Activated naive CD4-positive, alpha-beta T cell treated with anti-CD3 and anti-CD28 coated beads, Interleukin-2, amount 10 ng/mL, durations not matched to agents 7 days and 5 days (primary cell): ENCODE results near the gene RARRES1.

Experiments
- CTCF ChIA-PET: fragments of 350-600 bp; sonication (Branson Sonifier 250); formaldehyde crosslinking; loops from one replicate; lab custom pipeline; 2021; ENCODE audit warnings: antibody characterized with exemption; lab: Charles Lee
- DNase-seq: peaks from one replicate; pipeline ENCODE4 v3.0.0-alpha.2; 2020
- H3K27ac Mint-ChIP-seq: one replicate; pipeline ENCODE4 v1.8.0; 2021; ENCODE audit warnings: mild to moderate bottlenecking, moderate library complexity, mixed read lengths
- H3K27me3 Mint-ChIP-seq: one replicate; pipeline ENCODE4 v1.8.0; 2021; ENCODE audit warnings: mild to moderate bottlenecking, mixed read lengths
- H3K36me3 Mint-ChIP-seq: one replicate; pipeline ENCODE4 v1.8.0; 2021; ENCODE audit warnings: mixed read lengths
- H3K4me1 Mint-ChIP-seq: one replicate; pipeline ENCODE4 v1.8.0; 2021; ENCODE audit warnings: mixed read lengths
- H3K4me3 Mint-ChIP-seq: one replicate; pipeline ENCODE4 v1.8.0; 2021; ENCODE audit warnings: mild to moderate bottlenecking, moderate library complexity, mixed read lengths
- H3K9me3 Mint-ChIP-seq: one replicate; pipeline ENCODE4 v1.8.0; 2021; ENCODE audit warnings: mixed read lengths

Gene RARRES1

GRCh38 chr3:158770741-158771350 is 38.6 kb upstream of the RARRES1 start:
- H3K9me3 Mint-ChIP-seq: no peaks in the 10 kb centered on the region
- H3K36me3 Mint-ChIP-seq: peaks cover 1% of the 10 kb centered on the region
- no peak for DNase-seq
- no peak overlapping the region for H3K27ac Mint-ChIP-seq
- peaks cover 4% of the 10 kb centered on the region for H3K4me1 Mint-ChIP-seq
- no peaks in the 10 kb centered on the region for H3K27me3 Mint-ChIP-seq
- CTCF ChIA-PET: no interaction called here
- H3K4me3 Mint-ChIP-seq: no peak overlapping the region

GRCh38 chr3:158769952-158770740 is 37.9 kb upstream of the RARRES1 start:
- CTCF ChIA-PET: interaction anchor here (0.6 kb wide), 1 partner anchor 1033 kb away, joined by 3 read pairs; no protein-coding TSS in a partner anchor
- H3K9me3 Mint-ChIP-seq: no peaks in the 10 kb centered on the region
- H3K27ac Mint-ChIP-seq: no peak overlapping the region
- no peak for DNase-seq
- H3K4me3 Mint-ChIP-seq: no peak overlapping the region
- H3K36me3 Mint-ChIP-seq: no peaks in the 10 kb centered on the region
- H3K4me1 Mint-ChIP-seq: no peaks in the 10 kb centered on the region
- no peaks in the 10 kb centered on the region for H3K27me3 Mint-ChIP-seq

GRCh38 chr3:158769549-158769948 is 37.3 kb upstream of the RARRES1 start:
- no peak overlapping the region for H3K4me3 Mint-ChIP-seq
- no peaks in the 10 kb centered on the region for H3K36me3 Mint-ChIP-seq
- H3K27me3 Mint-ChIP-seq: no peaks in the 10 kb centered on the region
- CTCF ChIA-PET: interaction anchor here (0.6 kb wide), 1 partner anchor 1033 kb away, joined by 3 read pairs; no protein-coding TSS in a partner anchor
- DNase-seq: no peak
- no peaks in the 10 kb centered on the region for H3K9me3 Mint-ChIP-seq
- H3K4me1 Mint-ChIP-seq: no peaks in the 10 kb centered on the region
- H3K27ac Mint-ChIP-seq: no peak overlapping the region

DNA sequence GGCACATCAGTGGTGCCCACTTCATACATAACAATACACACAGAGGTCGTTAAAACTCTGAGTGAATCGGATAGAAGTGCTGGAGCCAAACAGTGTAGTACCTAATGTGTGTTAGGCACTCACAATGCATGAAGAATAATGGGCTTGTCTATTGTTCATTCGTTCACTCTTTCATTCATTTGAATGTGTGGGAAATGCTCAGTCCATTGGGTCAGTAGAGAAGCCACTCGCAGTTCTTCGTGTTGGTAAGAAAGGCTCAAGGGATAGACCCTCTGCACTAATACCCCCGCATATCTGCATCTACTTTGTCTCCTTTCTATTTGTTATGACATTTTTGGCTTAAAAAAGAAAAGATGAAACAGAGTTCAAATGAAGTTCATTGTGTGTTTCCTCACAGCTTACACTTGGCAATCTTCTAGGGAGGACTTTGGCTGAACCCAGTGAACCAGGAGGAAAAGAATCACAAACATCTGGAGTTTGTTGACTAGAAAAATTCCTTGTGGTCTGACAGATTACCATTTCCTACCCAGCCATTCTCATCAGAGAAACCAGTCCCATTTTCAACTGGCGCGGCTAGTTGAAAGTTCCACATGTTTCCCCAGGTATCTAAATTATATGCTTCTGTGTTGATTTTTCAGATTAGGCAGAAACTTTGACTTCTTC is 36.8 kb upstream of the RARRES1 start:
- Mint-ChIP-seq H3K4me1 (no peaks in the 10 kb centered on the region), H3K36me3 (no peaks in the 10 kb centered on the region), H3K27ac (no peak overlapping the region), H3K4me3 (no peak overlapping the region), H3K27me3 (no peaks in the 10 kb centered on the region), H3K9me3 (no peaks in the 10 kb centered on the region)
- CTCF ChIA-PET: no interaction called here
- DNase-seq: no peak

GRCh38 chr3:158768361-158768787 is 36.1 kb upstream of the RARRES1 start:
- Mint-ChIP-seq H3K9me3 (no peaks in the 10 kb centered on the region), H3K4me1 (no peaks in the 10 kb centered on the region), H3K27me3 (no peaks in the 10 kb centered on the region), H3K27ac (no peak overlapping the region), H3K36me3 (no peaks in the 10 kb centered on the region), H3K4me3 (no peak overlapping the region)
- CTCF ChIA-PET: no interaction called here
- DNase-seq: no peak

- Mint-ChIP-seq H3K27me3 (no peaks in the 10 kb centered on the region), H3K4me1 (no peaks in the 10 kb centered on the region), H3K9me3 (no peaks in the 10 kb centered on the region), H3K27ac (no peak overlapping the region), H3K36me3 (no peaks in the 10 kb centered on the region), H3K4me3 (no peak overlapping the region)
- CTCF ChIA-PET: no interaction called here
- no peak for DNase-seq
Measured at GRCh38 chr3:158766364-158766763, 34.1 kb upstream of the RARRES1 start.

DNA sequence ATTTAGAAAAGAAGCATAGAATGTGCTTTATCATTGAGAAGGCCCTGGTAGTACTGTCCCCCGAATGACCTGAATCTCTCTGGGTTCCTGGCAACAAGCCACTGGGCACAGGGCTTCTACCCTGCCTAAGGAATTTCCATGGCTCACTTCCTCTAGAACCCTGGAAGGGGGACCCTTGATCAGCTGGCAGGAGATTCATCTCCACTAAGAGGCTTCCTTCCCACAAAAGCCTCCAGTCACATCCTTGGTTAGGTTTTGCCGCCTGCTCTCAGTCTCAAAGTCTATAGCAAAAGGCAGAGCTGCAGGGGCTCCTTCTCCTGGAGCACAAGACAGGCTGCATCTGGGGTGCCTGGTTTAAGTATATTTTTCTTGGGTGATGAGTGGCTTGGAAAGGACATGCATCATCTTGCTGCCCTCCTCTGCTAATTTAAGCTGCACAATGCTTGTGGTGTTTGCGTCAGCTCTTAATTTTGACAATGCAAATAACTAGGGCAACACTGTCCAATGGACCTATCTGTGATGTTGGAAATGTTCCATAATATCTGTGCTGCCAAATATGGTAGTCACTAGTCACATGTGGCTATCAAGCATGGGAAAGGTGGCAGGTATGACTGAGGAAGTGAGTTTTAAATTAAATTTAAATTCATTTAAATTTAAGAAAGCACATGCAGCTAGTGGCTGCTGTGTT is 33.4 kb upstream of the RARRES1 start:
- Mint-ChIP-seq H3K36me3 (no peaks in the 10 kb centered on the region), H3K27me3 (no peaks in the 10 kb centered on the region), H3K27ac (no peak overlapping the region), H3K4me1 (no peaks in the 10 kb centered on the region), H3K4me3 (no peak overlapping the region), H3K9me3 (no peaks in the 10 kb centered on the region)
- CTCF ChIA-PET: interaction anchor here (1.0 kb wide), 1 partner anchor 13 kb away, joined by 3 read pairs; no protein-coding TSS in a partner anchor
- no peak for DNase-seq

- Mint-ChIP-seq H3K27ac (no peak overlapping the region), H3K27me3 (no peaks in the 10 kb centered on the region), H3K36me3 (no peaks in the 10 kb centered on the region), H3K4me3 (no peak overlapping the region), H3K9me3 (no peaks in the 10 kb centered on the region), H3K4me1 (no peaks in the 10 kb centered on the region)
- DNase-seq: no peak
- CTCF ChIA-PET: interaction anchor here (0.9 kb wide), 1 partner anchor 36 kb away, joined by 3 read pairs; no protein-coding TSS in a partner anchor
Measured at GRCh38 chr3:158763421-158763820, 31.2 kb upstream of the RARRES1 start.

DNA sequence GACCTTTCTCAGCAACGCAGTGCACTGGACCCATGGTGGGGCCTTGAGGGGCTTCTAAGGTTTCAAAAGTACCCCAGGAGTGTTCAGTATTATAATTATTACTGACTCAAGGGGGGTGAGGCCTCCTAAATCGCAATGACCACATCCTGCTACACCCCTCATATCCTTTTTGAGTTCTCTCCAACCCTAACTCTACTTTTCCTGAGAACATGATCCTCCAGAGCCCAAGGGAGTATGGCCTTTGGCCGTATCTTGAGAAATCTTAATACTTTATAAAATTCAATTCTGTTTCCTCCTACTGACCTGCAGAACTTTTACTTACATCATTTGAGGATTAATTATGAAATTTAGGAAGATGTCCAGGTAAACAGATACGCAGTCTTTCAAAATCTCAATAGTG is 30.4 kb upstream of the RARRES1 start:
- H3K4me3 Mint-ChIP-seq: no peak overlapping the region
- no peaks in the 10 kb centered on the region for H3K9me3 Mint-ChIP-seq
- H3K36me3 Mint-ChIP-seq: no peaks in the 10 kb centered on the region
- no peak overlapping the region for H3K27ac Mint-ChIP-seq
- no peaks in the 10 kb centered on the region for H3K27me3 Mint-ChIP-seq
- no peak for DNase-seq
- CTCF ChIA-PET: interaction anchor here (0.9 kb wide), 1 partner anchor 35 kb away, joined by 3 read pairs; no protein-coding TSS in a partner anchor
- H3K4me1 Mint-ChIP-seq: no peaks in the 10 kb centered on the region

DNA sequence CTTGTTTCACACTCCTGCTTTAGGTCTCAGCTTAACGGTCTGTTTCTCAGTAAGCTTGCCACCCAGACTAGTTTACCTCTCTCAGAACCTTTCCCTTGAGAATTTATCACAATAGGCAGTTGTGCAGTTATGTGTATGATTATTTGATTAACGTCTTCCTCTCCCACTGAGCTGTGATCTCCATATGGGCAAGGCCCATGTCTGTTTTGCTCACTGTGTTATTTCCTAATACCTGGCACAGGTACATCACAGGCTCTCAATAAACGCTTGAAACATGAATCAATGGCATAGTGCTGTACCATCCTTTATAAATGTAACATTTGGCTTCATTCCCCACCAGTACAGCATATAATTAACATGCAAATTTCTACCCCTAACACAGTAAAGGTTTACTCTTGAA is 29.1 kb upstream of the RARRES1 start:
- Mint-ChIP-seq H3K4me3 (no peak overlapping the region), H3K4me1 (no peaks in the 10 kb centered on the region), H3K27ac (no peak overlapping the region), H3K9me3 (no peaks in the 10 kb centered on the region), H3K27me3 (no peaks in the 10 kb centered on the region), H3K36me3 (no peaks in the 10 kb centered on the region)
- CTCF ChIA-PET: no interaction called here
- no peak for DNase-seq

DNA sequence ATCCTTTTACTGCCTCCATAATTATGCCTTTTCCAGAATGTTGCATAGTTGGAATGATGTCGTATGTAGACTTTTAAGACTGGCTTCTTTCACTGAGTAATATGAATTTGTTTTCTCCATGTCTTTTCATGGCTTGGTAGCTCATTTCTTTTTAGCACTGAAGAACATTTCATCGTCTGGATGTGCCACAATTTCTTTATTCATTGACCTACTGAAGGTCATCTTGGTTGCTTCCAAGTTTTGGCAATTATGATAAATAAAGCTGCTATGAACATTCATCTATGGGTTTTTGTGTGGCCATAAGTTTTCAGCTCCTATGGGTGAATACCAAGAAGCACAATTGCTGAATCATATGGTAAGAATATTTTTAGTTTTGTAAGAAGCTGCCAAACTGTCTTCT is 23.2 kb upstream of the RARRES1 start:
- no peaks in the 10 kb centered on the region for H3K27me3 Mint-ChIP-seq
- no peak overlapping the region for H3K4me3 Mint-ChIP-seq
- no peak overlapping the region for H3K27ac Mint-ChIP-seq
- H3K4me1 Mint-ChIP-seq: no peaks in the 10 kb centered on the region
- H3K9me3 Mint-ChIP-seq: no peaks in the 10 kb centered on the region
- no peaks in the 10 kb centered on the region for H3K36me3 Mint-ChIP-seq
- DNase-seq: no peak
- CTCF ChIA-PET: no interaction called here

DNA sequence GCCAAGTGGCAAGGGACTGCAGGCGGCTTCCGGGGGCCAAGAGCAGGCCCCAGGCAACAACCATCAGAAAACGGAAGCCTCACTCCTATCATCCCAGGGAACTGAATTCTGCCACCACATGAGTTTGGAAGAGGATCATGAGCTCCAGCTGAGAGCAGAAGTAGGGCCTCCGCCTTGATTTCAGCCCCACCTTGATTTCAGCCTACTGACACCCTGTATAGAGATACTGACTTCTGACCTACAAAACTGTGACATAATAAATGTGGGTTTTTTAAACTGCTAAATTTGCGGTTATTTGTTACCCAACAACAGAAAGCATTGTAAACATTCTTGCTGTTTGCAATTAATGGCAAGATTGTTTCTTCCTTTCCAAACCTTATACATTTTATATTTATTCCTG is 21.6 kb upstream of the RARRES1 start:
- Mint-ChIP-seq H3K4me1 (no peaks in the 10 kb centered on the region), H3K27ac (no peak overlapping the region), H3K9me3 (no peaks in the 10 kb centered on the region)

GRCh38 chr3:158751316-158751715 is 19.1 kb upstream of the RARRES1 start:
- Mint-ChIP-seq H3K27ac (no peak overlapping the region), H3K4me1 (no peaks in the 10 kb centered on the region), H3K27me3 (no peaks in the 10 kb centered on the region), H3K36me3 (no peaks in the 10 kb centered on the region), H3K9me3 (no peaks in the 10 kb centered on the region), H3K4me3 (no peak overlapping the region)
- CTCF ChIA-PET: no interaction called here
- no peak for DNase-seq

More for the DNA sequence above, 21.6 kb upstream of the RARRES1 start:
- no peak overlapping the region for H3K4me3 Mint-ChIP-seq
- no peaks in the 10 kb centered on the region for H3K27me3 Mint-ChIP-seq
- DNase-seq: no peak
- no peaks in the 10 kb centered on the region for H3K36me3 Mint-ChIP-seq
- CTCF ChIA-PET: no interaction called here

DNA sequence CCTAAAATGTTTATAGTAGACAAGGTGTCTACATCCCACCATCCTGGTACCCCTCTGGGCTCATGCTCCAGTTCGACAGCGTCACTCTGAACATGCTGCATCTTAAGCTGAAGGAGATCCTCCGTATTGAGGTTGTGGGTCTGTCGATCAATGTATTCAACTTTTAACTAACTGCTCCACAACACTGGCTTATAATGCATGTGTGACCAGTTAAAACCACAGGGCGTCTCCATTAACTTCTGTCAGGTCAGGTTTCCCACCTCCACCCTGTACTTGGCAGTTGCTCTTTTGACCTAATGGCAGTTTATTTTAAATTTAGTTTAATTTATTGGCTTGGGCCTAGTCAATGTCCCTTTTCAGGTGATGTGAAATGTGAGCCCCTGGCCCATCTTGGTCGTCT is 17.8 kb upstream of the RARRES1 start:
- Mint-ChIP-seq H3K4me1 (no peaks in the 10 kb centered on the region), H3K27ac (no peak overlapping the region), H3K4me3 (no peak overlapping the region), H3K9me3 (no peaks in the 10 kb centered on the region), H3K27me3 (no peaks in the 10 kb centered on the region), H3K36me3 (no peaks in the 10 kb centered on the region)
- CTCF ChIA-PET: no interaction called here
- no peak for DNase-seq
